Nephron (organoid): ENCODE data around the gene PLXNA3.

Experiments
- H3K27ac Mint-ChIP-seq, 3 experiments: 2 replicates each; pipeline ENCODE4 v1.8.0; 2020; ENCODE audit warnings: mixed read lengths in 3 of 3, mild to moderate bottlenecking in 2 of 3, moderate library complexity in 1 of 3
- H3K27me3 Mint-ChIP-seq: 2 replicates; pipeline ENCODE4 v1.8.0; 2021; ENCODE audit warnings: low read depth, mild to moderate bottlenecking, moderate library complexity, mixed read lengths
- H3K36me3 Mint-ChIP-seq: 2 replicates; pipeline ENCODE4 v1.8.0; 2020; ENCODE audit warnings: low read depth, mixed read lengths
- H3K4me1 Mint-ChIP-seq: 2 replicates; pipeline ENCODE4 v1.8.0; 2020; ENCODE audit warnings: mixed read lengths
- H3K4me3 Mint-ChIP-seq, 3 experiments: 2 replicates each; pipeline ENCODE4 v1.8.0; 2020; ENCODE audit warnings: mild to moderate bottlenecking in 3 of 3, mixed read lengths in 3 of 3, moderate library complexity in 2 of 3
- H3K9me3 Mint-ChIP-seq: 2 replicates; pipeline ENCODE4 v1.8.0; 2020; ENCODE audit warnings: mixed read lengths
- TF ChIP-seq, protein P1 (sequence below), 3 experiments: fragments of 200-600 bp; sonication (generic); IDR thresholded peaks; one replicate each; pipeline ENCODE4 v1.5.0; 2021; ENCODE audit warnings: antibody characterized with exemption in 3 of 3; ENCODE audit not compliant: unreplicated experiment in 3 of 3

Gene PLXNA3

DNA sequence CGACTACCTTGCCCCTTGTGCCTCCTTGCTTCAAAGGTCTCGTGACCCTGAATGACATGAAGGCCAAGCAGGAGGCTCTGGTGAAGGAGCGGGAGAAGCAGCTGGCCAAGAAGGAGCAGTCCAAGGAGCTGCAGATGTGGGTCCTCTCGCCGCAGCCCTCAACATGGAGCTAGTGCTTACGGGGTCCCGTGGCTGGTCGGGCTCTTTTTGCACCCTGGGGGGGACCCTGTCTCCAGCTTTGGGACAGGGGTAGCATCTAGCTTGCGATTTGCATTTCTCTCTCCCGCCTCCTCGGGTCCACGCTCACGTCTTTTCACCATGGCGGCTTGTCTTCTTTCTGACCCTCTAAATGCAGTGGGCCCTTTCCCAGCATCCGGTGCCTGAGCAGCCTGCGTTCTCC, 12.3 kb upstream of the PLXNA3 start:
- H3K9me3 Mint-ChIP-seq: peaks cover 13% of the 10 kb centered on the region
- TF ChIP-seq, protein P1, sequence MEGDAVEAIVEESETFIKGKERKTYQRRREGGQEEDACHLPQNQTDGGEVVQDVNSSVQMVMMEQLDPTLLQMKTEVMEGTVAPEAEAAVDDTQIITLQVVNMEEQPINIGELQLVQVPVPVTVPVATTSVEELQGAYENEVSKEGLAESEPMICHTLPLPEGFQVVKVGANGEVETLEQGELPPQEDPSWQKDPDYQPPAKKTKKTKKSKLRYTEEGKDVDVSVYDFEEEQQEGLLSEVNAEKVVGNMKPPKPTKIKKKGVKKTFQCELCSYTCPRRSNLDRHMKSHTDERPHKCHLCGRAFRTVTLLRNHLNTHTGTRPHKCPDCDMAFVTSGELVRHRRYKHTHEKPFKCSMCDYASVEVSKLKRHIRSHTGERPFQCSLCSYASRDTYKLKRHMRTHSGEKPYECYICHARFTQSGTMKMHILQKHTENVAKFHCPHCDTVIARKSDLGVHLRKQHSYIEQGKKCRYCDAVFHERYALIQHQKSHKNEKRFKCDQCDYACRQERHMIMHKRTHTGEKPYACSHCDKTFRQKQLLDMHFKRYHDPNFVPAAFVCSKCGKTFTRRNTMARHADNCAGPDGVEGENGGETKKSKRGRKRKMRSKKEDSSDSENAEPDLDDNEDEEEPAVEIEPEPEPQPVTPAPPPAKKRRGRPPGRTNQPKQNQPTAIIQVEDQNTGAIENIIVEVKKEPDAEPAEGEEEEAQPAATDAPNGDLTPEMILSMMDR (IDR thresholded peaks at IDR 0.05; ENCODE audit: unreplicated experiment in 3 of 3): no peak
- no peak overlapping the region for H3K27ac Mint-ChIP-seq
- H3K27me3 Mint-ChIP-seq: no peaks in the 10 kb centered on the region
- peaks cover 9% of the 10 kb centered on the region for H3K36me3 Mint-ChIP-seq
- H3K4me3 Mint-ChIP-seq: peak overlapping the region; percentile 49 to 66 (median 51)
- H3K4me1 Mint-ChIP-seq: no peaks in the 10 kb centered on the region

GRCh38 chrX:154446430-154446829, 11.7 kb upstream of the PLXNA3 start:
- no peaks in the 10 kb centered on the region for H3K4me1 Mint-ChIP-seq
- TF ChIP-seq, protein P1 (IDR thresholded peaks at IDR 0.05; ENCODE audit: unreplicated experiment in 3 of 3): no peak
- H3K9me3 Mint-ChIP-seq: peaks cover 13% of the 10 kb centered on the region
- H3K27ac Mint-ChIP-seq: no peak overlapping the region
- no peaks in the 10 kb centered on the region for H3K27me3 Mint-ChIP-seq
- H3K36me3 Mint-ChIP-seq: peaks cover 9% of the 10 kb centered on the region
- peak overlapping the region; percentile 49 to 66 (median 51) for H3K4me3 Mint-ChIP-seq

- TF ChIP-seq, protein P1 (IDR thresholded peaks at IDR 0.05; ENCODE audit: unreplicated experiment in 3 of 3): no peak
- Mint-ChIP-seq H3K4me3 (no peak overlapping the region), H3K36me3 (peaks cover 15% of the 10 kb centered on the region)
These were observed 9.6 kb upstream of the PLXNA3 start for GRCh38 chrX:154448484-154448883.

GRCh38 chrX:154449618-154450017, 8.5 kb upstream of the PLXNA3 start:
- no peak overlapping the region for H3K4me3 Mint-ChIP-seq
- TF ChIP-seq, protein P1 (IDR thresholded peaks at IDR 0.05; ENCODE audit: unreplicated experiment in 3 of 3): no peak
- H3K4me1 Mint-ChIP-seq: no peaks in the 10 kb centered on the region
- peaks cover 20% of the 10 kb centered on the region for H3K9me3 Mint-ChIP-seq
- peaks cover 21% of the 10 kb centered on the region for H3K36me3 Mint-ChIP-seq
- no peak overlapping the region for H3K27ac Mint-ChIP-seq
- no peaks in the 10 kb centered on the region for H3K27me3 Mint-ChIP-seq

More at GRCh38 chrX:154448484-154448883, 9.6 kb upstream of the PLXNA3 start:
- Mint-ChIP-seq H3K4me1 (no peaks in the 10 kb centered on the region), H3K27me3 (no peaks in the 10 kb centered on the region), H3K9me3 (peaks cover 15% of the 10 kb centered on the region), H3K27ac (no peak overlapping the region)

GRCh38 chrX:154450312-154450711, 7.8 kb upstream of the PLXNA3 start:
- Mint-ChIP-seq H3K4me1 (no peaks in the 10 kb centered on the region), H3K27me3 (no peaks in the 10 kb centered on the region), H3K4me3 (no peak overlapping the region), H3K9me3 (peaks cover 22% of the 10 kb centered on the region), H3K27ac (no peak overlapping the region), H3K36me3 (peaks cover 22% of the 10 kb centered on the region)
- TF ChIP-seq, protein P1 (IDR thresholded peaks at IDR 0.05; ENCODE audit: unreplicated experiment in 3 of 3): no peak

- TF ChIP-seq, protein P1 (IDR thresholded peaks at IDR 0.05; ENCODE audit: unreplicated experiment in 3 of 3): no peak
- Mint-ChIP-seq H3K9me3 (peaks cover 19% of the 10 kb centered on the region), H3K27ac (no peak overlapping the region), H3K27me3 (no peaks in the 10 kb centered on the region), H3K4me3 (no peak overlapping the region), H3K36me3 (peaks cover 20% of the 10 kb centered on the region), H3K4me1 (peaks cover 5% of the 10 kb centered on the region)
These were observed 5.3 kb upstream of the PLXNA3 start for GRCh38 chrX:154452823-154453222.
